Measurements from ENCODE around the gene MACROH2A1. TPM values are rescaled to one million over a fixed set of nuclear protein-coding genes. Genes with fewer than 3 reads are reported as not detected.
A peak's percentile ranks its signal among the peaks of the same experiment; 100 is the strongest.

Gene MACROH2A1
- total RNA-seq, 1 donor from 2014 or later: 196 TPM

DNA sequence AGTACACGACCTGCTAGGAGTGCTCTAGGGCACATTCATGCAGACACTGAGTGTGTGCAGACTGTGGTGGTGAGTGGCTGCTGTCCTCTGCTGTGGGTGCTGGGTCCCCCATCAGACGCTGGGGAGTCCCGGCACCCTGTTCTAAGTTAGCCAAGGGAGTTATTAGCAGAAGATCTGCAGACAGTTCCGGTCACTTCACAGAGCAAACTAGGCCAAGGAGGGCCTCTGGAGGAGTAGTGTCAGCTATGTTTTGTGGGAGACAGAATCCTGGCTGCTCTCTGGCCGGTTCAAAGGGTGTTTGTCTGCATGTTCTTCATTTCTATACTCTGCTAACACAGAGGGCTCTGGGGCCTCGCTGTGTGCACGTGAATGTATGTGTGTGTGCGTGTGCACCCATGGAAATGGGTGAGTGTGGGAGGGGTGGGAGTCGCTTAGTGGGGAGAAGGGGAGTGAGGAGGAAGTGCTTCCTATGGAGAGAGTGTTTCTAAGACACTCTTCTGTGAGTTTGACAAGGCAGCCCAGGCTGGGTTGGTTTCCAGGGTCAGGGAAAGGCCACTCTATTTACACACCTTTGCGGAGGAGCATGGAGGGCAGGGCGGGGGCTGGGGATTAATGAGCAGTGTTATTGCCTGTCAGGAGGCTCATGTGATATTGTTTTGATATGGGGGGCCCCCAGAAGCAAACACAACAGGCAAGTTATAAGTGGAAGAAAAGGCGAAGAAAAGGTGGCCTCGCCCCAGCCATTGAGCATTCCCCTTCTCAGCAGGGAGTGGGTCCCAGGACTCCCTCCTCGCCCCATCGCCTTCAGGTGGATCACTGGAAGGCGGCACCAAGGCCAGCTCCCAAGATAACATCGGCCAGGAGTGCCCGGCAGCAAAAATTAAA is 68.9 kb downstream of the MACROH2A1 start:
- no peak for ATAC-seq

DNA sequence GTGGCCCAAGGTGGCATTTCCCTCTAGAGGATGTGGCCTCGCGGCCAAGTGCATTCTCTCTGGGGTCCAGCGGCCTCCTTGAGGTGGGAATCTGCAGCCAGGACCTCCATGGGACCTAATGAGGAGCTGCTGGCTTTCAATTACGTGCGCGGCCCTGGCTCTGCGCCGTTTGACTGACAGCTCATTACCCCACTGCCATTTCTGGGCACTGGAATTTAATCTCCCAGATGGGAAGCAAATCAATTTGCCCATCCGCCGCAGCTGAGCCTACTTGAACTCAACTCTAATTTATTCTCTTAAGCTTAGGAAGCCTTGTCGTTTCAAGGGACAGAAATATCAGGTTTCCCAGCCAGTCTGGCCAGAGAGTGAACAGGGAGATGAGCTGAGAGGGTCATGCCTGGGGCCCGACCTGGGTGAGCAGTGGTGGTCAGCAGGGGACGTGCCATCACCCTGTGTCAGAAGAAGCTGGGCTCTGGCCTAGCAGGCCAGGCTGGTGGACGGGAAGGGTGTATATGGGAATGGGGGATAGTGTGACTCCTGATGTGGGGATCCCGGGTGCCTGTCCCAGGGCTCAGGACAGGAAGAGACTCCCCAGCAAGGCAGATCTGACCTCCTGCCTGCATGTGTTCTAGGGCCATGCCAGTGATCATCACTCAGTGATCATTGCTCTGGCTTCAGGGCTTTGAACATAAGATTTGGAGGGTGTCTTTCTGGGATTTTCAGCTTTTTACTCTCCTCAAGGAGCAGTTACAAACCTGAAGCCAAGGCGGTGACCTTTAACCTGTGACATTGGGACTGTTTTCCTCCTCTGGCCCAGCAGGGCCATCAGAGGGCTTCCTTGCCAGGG is 69.7 kb downstream of the MACROH2A1 start:
- ATAC-seq: no peak

DNA sequence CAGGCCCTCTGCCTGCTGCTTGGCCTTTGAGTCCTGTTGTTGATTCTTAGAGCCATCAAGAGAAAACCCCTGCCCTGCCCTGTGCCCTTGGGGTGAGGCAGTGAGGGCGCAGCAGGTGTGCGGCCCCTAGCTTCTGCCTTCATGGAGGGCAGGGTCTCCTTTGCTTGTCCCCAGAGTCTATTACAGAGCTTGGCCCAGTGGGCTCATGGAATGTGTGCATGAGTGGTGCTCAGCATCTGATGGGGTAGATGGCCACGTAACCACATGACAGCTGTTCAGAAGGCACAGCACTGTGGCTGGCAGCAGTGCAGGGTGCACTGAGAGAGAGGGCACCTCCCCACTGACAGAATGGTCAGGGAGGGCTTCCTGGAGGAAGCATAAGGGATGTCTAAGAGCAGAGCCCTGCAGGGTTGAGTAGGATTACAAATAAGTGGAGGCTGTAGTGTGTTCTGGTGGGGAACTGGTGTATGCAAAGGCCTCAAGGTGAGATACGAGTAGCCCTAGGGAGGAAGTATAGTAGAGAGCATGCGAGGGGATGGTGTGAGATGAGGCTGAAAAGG is 70.8 kb downstream of the MACROH2A1 start:
- ATAC-seq: no peak

DNA sequence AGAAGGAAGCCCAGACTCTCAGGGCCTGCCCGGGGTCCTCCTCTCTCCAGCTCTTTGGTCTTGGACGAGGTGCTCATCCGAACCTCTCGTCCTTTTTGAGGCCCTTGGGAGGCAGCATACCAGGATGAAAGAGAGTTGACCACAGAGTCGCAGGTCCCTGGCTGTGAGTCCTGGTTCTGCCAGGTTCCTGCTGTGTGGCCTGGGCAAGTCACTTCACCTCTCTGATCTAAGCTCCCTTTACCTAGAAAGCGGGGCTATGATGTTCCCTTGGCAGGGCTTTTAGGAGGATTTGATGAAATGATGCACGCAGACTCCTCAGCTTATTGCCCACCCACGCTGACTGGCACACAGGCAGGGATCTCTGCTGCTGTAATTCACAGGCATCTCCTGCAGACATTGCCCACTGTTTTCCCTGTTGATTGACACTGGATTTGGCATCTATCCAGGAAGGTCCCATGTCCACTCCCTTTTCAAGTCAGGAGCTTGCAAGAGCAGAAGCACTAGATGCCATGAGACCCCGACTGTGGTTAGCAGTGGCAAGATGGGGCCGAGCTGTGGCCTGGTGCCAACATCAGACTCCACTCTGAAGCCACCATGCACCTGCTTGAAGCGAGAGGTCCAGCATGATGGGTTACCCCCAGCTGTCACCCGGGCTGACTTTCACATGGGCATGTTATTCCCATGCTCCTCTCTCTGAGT is 71.5 kb downstream of the MACROH2A1 start:
- no peak for ATAC-seq

DNA sequence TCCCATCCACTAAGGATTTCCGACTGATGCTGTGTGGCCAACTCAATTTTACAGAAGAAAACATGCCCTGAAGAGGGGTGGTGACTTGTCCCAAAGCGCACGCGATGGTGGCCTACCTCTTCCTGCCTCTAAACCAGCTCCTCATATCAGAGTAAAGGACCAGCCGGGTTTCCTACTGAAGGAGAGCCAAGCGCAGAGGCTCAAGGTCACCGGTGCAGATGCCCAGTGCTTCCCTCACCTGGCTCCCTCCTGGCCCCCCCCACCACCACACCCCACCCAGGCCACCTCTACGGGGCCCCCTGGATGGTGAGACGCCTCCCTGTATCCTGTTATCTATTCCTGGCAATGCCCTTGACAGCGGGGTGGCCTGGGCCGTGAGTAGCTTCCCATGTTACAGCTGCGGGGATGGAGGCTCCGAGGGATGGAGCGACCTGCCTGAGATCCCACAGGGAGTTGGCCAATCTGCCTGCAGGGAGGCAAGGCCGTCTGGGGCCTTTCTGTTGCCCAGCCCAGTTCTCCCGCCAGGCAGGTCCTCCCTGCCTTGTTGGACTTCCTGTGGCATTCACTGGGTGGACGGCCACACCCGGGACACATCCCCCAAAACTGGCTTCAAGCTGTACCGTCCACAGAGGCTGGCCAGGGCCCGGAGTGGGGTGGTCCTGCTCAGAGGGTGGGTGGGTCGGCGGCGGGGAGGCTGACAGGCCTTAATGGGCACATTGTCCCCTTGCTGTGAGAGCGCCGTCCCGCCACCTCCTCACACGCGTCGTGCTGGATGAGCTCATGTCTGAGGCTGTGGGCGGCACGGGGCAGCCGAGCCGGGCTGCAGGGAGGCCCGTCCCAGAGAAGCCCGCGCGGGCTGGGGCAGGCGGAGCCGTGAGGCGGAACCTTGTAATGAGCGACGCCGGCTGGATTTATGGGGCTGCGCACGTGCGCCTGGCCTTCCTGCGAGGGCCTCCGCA is 72.5 kb downstream of the MACROH2A1 start:
- ATAC-seq: no peak

DNA sequence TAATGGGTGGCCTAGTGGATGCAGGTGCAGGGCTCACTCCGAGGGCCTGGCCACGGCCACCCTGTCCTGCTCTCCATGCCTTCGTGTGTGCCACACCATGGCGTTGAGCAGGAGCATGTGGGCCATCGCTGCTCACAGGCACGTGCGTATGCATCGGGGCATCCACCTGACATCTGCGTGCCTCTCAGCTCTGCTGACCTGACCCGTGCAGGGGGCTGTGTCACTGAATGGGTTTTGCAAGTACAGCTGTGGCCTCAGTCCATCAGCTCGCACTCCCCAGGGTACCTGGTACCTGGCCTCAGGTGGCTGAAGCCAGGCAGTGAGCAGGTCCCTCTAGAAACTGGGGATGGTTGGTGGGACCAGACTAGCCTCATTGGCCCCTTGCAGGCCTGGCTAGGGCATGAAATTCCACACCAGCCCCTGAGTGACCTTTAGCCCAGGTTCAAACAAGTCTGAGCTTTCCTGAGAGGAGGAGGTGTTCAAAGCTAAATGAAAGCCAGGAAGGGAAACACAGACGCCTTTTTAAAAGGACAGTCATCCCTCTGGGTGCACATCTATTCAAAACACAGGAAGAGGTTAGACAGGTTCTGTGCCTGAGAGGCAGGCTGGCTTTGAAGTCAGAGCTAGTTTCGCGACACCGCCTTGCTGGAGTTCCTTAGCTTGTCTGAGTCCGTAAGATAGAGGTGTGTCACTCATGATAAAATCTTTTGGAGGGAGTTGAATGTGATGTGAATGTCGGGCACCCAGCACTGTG is 74.0 kb downstream of the MACROH2A1 start:
- ATAC-seq: peak; percentile 86

DNA sequence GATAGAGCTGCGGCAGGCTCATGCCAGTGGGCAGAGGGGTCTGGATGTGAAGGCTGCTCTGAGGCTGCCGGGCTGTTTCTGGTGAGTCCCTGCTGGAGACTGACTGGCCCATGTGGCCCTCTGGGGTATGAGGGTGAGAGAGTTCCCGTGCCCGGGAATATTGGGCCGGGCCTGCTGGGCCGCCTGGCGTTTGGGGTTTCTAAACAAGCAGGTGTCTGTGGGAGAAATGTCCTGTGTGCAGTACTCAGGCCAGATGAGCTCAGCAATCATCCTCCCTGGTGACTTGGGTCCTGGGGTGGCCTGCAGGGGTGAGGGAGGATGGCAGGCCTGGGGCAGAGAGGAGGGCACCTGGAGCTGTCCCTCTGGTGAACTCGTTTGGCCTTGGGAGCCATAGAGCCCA is 74.9 kb downstream of the MACROH2A1 start:
- ATAC-seq: no peak

DNA sequence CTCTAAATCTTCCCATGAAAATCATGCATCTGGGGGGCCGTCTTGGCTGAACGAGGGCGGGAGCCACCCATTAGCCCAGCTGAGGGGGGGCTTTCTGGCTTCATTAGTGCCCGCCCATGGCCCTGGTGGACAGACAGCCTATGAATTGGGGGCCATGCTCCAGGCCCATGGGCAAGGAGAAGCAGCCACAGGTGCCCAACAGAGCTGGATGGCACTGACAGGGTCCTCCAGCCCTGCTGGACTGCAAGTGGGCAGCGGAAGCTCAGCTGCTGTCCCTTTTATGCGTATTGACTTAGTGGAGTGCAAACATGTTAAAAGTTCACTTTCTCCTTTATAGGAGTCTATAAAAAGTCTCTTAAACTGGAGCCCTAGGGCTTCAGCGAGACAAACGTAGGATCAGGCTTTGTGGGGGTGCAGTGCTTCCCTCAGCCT is 75.3 kb downstream of the MACROH2A1 start:
- no peak for ATAC-seq

DNA sequence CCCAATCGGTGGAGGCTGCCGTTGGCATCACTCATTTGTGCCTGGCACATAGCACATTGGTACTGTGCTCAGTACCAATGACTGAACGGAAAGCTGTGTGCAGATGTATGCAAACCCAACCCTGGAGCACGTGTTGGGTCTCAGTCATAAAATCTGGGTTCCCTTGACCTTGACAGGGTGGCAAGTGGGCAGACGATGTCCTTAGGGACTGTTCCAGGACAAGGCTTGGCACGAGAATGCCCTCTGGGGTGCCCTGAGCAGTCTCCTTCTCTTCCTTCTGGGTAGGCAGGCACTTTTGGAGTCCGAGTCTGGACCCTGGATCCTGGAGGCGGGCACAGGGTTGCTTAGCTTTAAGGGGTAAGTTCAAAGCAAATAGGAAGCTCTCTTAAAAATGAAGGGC is 75.8 kb downstream of the MACROH2A1 start:
- ATAC-seq: no peak

DNA sequence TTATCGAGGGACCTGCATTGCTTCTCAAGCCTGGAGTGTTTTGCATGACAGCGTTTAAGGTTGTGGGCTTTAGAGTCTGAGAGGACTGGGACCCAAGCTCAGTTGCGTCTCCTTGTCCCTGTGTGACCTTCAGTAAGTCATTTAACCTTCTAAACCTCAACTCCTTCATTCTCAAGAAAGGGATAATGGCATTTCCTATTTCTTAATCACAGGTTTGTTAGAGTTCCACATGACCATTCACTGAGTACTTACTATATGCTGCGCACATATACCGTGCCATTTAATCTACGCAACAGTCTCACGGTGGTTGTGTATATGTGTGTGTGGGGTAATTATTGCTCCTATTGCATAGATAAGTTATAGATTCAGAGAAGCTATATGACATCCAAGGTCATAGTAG is 76.3 kb downstream of the MACROH2A1 start:
- ATAC-seq: no peak

DNA sequence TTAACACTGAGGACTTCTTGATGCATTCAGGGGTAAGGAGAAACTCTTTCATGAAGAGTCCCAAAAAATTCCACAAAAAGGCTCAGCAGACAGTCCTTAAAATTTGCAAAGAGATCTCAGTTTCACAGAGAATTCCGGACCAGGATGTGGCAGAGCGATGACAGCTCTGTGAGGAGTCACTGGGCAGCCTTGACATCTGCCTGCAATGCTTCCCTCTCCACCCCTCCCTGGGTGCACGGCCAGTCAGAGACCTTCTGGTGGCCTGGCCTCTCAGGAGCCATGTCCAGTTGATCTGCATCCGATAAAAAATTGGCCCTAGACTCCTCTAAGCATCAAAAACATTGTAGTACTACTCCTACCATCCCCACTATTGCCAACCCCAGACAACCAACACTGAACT is 76.8 kb downstream of the MACROH2A1 start:
- no peak for ATAC-seq

DNA sequence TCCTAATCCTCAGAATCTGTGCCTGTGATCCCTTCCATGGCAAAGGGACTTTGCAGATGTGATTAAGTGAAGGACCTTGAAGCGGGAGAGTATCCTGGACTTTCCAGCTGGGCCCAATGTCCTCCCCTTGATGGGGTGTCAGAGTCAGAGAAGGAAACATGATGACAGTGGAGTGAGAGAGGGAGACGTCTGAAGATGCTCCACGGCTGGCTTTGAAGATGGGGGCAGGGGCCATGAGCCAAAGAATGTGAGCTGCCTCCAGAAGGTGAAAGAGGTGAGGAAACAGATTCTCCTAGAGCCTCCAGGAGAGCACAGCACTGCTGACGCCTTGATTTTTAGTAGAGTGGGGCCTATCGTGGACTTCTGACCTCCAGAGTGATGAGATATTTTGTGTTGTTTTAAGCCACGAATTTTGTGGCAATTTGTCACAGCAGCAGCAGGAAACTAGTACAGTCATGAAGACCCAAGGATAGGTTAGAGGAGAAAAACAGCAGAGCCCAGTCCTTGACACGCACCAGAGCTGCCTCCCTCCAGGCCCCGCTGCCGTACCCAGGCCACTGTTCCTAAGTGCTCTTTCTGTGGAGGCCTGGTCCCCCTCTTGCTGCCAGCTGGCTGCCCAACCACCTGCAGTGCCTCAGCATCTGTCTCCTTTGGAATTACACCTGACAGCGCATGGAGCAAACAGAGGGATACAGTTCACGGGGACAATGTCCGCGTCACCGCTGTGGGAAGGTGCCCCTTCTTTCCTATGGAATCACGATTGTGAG is 78.1 kb downstream of the MACROH2A1 start:
- no peak for ATAC-seq

DNA sequence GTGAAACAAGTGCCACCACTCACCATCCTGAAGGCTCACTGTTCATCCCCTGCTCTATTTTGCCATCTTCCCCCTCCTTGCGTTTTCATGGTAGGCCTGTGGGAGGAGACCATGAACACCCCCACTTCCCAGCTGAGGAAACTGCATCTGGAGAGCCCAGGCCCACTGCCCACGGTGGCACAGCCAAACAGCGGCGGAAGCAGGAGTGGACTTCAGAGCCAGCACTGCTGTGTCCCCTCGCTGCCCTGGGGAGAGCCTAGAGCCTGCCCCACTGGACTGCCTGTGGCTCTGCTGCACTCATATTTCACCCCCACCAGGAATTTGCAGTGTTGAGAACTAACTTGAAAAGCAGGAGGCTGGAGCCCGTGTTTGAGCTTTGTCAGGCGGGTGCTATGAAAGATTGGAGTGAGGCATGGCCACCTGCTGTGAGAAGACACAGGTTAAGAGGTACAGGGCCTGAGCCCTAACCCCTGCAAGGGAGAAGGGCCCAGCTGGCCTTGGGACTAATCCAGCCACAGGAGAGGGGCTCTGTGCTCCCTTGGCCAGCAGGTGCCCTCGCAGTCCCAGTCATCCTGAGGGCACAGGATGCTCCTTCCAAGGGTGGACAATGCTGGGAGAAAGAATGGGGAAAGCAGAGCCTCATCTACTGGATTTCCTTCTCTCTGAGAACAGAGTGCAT is 79.0 kb downstream of the MACROH2A1 start:
- no peak for ATAC-seq

DNA sequence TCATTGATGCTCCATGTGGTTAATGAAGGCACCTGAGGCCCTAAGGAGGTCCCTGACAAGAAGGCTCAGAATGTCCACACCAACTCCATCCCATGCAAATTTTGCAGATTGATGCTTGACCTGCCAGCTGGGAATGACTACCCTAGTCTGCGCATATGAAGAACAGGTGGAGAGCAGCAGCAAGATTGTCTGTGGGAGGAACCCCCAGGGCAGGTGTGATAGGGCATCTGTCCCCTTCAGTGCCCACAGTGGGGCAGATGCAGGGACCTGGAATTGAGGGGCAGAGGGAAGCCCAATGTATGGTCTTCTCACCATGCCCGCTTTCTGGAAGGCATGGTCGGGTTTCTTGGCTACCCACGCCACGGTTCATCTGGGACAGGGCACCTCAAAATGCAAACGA is 79.6 kb downstream of the MACROH2A1 start:
- no peak for ATAC-seq

DNA sequence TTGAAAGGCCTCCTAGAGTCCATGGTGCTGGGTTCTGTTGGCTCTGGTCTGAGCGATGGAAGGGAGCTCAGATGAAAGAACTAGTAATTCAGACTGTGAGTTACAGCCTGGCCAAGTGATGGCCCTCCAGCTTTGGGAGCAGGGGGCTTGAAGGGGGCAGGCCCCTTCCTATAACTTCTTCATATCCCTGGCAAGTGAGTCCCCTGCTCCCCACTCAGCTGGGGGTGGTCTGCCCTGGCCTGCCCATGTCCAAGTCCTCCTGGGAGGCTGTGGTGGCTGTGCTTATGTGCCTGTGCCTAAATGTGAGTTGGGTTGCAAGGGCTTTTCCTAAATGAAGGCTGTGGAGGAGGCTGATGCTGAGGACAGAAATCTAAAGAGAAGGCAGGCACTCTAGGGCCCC is 80.1 kb downstream of the MACROH2A1 start:
- ATAC-seq: no peak

DNA sequence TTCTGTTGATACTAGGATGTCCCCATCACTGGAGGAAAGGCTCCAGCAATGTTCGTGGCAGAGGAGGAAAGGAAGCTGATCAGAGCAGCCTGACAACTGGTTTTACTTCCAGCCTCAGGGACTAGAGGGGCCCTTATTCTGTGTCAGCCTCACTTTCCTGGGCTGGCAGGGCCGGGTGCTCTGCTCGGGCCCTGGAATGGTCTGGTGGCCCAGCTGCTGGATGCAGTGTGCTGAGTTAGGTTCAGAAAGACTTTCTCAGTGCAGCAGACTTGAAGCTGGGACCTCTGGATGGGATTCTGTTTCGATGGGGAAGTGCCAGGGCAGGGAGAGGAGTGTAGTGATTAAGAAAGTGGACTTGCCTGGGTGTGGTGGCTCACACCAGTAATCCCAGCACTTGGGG is 81.0 kb downstream of the MACROH2A1 start:
- no peak for ATAC-seq

DNA sequence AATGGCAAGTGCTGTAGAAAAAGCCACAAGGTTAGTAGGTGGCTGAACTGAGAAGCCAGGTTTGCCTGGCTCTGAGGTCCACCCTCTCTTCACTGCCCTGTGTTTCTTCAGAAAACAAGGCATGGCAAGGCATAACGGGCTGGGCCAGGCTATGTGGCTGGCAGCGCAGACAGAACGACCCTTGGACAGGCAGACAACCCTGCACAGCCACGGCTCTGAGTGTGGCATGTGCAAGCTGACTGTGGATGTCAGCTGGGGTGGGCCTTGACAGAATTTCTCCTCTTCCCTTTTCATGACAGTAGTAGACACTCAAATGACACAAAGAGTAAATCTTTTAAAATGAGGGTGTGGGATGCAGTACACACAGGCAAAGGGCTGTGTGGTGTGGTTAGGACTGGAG is 81.7 kb downstream of the MACROH2A1 start:
- ATAC-seq: no peak

DNA sequence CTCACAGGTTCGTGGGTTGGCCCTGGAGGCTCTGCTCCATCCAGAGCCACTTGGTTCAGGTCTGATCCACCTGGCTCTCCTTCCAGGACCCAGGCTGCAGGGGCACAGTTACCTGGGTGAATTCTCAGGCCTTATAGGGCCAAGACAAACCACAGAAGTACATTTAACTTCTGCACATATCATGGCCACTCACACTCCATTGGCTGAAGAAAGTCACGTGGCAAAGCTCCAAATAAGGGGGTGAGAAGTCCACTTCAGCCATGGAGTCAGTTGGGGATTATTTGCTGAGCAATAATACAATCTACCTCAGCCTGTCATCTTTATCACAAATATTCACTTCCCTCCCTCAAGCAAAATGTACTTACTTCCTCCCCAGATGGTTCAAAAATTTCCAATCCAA is 83.6 kb downstream of the MACROH2A1 start:
- ATAC-seq: no peak

DNA sequence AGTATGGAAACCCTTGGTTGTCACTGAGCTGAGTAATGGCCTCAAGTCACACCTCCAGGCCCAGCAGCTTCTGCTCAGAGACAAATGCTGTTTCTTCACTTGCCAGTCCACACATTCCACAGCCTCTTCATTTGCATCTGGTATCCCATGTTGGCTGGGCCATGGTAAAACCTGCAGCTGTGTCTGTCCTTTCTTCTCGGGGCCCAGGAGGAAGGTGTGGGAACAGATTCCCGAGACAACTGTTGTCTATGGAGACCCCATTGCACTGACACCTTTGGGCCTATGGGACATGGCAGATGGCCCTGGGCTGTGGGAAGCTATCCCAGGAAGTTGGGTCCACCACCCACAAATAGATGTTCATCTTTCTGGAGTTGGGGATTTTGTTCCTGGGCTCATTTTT is 85.1 kb downstream of the MACROH2A1 start:
- ATAC-seq: no peak
